Stimulated activated CD4-positive, alpha-beta T cell treated with anti-CD3 and anti-CD28 coated beads, Interleukin-12 subunit alpha, Interleukin-12 subunit beta, amount 100 ng/mL, for 48 hours (primary cell): ENCODE results near the gene VRK2.
"Not testable (repeated sequence)": the region's sequence is repeated elsewhere in the genome, so short reads cannot be mapped to it uniquely, and the experiment has no call there.

Experiments
- DNase-seq, 3 donors: peaks; one replicate each; pipeline ENCODE4 v3.0.0-alpha.2; 2020; ENCODE audit warnings: low read depth in 2 of 3, low spot score in 1 of 3

The VRK2 gene

GRCh38 chr2:58107803-58108710, 61.5 kb downstream of the VRK2 start:
- DNase-seq: no peak

DNA sequence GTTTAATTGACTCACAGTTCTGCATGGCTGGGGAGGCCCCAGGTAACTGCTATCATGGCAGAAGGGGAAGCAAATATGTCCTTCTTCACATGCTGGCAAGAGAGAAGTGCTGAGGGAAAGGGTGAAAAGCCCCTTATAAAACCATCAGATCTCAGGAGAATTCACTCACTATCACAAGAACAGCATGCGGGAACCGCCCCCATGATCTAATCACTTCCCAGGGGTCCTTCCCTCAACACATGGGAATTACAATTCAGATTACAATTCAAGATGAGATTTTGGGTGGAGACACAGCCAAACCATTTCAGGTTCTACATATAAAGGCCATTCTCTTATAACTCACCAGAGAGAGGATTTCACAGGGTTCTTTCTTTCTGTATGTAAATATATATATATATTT, 62.9 kb downstream of the VRK2 start:
- no peak for DNase-seq

GRCh38 chr2:58110765-58111164, 64.2 kb downstream of the VRK2 start:
- DNase-seq: no peak

DNA sequence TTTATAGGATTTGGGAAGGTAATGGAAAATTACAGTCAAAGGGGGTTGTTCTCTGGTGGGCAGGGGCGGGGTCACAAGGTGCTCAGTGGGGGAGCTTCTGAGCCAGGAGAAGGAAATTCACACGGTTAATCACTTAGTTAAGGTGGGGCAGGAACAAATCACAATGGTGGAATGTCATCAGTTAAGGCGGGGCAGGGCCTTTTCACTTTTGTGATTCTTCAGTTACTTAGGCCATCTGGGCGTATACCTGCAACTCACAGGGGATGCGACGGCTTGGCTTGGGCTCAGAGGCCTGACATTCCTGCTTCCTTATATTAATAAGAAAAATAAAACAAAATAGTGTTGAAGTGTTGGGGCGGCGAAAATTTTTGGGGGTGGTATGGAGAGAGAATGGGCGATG, 67.0 kb downstream of the VRK2 start:
- DNase-seq: not testable (repeated sequence)

DNA sequence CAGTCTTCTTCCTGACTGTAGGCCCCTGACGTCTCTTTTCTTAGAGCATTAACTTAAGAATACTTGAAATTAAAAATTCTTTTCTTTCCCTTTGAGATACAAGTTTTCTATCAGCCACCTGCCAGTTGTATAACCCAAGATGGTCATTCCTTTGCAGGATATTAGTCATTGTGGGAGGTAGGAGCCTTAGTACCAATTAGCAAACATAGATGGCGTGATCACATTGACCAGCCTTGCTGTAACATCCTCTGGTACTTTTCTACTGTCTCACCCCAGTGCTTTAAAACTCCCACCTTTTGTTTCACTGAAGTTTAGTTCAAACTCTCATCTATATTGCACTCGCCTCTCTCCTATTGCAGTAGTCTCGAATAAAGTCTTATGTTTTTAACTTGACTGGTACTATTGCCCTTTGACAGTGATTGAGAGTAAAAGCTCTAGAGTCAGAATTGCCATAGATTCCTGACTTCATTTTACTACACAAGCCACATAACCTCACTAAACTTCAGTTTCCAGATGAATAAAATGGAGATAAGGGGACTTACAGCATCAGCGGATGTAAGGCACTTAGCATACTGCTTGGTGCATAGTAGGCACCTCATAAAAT, 74.1 kb downstream of the VRK2 start:
- no peak for DNase-seq

DNA sequence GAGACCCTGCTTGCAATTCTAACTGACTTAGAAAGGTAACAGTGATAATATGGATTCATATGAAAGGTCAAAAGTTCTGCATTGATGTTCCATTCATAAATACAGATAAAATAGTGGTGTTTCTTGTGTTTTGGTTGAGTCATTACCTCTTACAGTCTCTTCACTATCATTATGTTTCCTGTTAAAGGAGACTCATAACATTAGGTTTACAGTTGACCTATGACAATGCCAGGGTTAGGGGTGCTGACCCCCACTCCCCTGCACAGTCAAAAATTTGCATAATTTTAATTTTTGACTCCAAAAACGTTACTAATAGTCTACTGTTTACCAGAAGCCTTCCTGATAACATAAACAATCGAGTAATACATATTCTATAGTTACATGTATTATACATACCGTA, 75.4 kb downstream of the VRK2 start:
- no peak for DNase-seq

DNA sequence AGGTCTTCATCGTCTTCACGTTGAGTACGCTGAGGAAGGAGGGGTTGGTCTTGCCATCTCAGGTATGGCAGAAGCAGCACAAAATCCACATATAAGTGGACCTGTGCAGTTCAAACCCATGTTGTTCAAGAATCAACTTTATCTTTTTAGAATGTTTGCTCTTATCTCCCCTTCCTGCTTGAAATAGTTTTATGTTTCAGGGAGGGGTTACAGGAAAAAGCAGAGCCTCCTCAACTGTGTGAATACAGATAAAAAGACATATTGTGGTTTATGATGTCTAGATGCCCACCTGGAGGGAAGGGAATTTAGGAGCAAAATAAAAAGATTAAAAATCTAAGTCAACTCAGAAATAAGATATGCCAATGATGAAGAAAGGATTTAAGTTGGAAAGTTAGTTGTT, 75.9 kb downstream of the VRK2 start:
- no peak for DNase-seq

- no peak for DNase-seq
These were observed 80.5 kb downstream of the VRK2 start for GRCh38 chr2:58127111-58127510.

GRCh38 chr2:58130238-58130637, 83.6 kb downstream of the VRK2 start:
- no peak for DNase-seq

DNA sequence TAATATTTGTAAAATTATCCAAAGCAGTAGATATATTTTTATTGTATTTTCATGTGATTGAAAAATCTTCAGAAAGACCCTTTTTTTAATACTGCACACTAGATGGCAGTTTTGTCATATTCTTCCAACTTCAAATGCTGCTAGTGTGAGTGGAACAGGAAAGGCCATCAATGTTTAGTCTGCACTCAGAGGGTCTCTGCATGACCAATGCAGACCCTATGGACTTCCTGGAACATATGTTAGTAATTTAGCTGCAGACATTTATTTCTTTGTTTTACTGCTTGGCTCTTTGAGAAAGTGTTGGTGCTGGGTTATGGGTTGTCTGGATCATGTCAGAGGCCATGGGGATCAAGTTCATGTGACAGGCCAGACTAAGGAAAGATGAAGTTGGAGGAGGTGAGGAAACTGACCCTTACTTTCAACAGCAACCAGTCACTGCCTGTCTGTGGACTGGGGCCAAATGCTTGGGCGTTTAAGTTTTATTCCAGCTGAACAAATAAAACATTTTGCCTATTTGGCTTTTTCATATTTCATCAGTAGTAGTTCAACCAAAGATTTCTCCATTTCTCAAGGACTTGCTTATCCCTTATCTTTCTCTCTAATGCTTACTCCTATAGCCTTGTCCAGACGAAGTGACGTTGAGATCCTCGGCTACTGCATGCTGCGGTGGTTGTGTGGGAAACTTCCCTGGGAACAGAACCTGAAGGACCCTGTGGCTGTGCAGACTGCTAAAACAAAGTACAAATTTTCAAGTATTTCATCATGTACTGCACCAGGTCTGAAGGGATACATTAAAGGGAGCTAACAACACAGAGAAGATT, 84.8 kb downstream of the VRK2 start:
- DNase-seq: no peak

- no peak for DNase-seq
These were observed 86.8 kb downstream of the VRK2 start for GRCh38 chr2:58133395-58133794.

DNA sequence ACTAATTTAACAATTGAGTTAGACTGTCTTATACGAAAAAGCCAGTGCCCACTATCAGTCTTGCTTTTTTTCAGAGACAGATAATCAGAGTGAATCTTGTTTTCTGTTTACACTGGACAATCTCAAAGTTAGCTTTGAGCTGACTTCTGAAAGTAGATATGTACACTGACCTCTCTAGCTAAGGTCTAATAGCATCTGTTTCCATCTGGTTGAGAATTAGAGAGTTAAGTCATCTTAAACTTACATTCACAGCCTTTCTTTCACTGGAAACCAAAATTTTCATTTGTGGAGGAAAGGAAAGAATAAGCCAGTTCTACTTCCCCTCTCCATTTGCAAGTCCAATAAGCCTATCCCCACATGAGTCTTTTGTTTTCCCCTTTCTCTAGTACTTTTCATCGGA, 89.3 kb downstream of the VRK2 start:
- no peak for DNase-seq

- DNase-seq: no peak
These were observed 90.6 kb downstream of the VRK2 start for GRCh38 chr2:58137221-58137620.

GRCh38 chr2:58137856-58138255, 91.2 kb downstream of the VRK2 start:
- no peak for DNase-seq

DNA sequence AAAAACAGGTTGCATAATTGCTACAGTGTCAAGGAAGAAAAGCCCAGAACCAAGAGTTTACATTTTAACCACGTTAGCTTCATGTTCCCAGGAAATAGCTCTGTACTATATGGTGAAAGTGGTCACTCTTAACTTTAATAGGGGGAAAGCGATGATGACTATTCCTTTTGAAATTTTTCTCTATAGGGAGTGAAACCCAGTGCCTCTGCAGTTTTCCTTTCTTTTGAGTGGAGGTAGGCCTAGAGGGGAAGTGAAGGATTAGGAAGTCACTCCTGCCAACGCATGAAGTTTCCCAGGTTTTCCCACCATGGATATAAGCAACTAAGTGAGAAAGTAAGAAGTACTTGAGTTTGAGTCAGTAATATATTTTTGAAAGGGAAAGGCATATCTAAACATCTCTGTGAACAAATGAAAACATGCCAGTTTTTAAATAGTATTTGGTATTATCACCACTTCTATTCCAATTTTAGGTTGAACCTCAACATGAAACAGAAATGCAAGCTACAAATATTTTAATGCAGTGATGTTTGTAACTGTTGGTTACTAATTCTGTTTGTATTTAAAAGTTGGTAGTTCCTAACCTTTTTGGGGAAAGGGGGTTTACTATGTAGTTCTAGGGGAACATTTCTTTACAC, 91.9 kb downstream of the VRK2 start:
- DNase-seq: no peak

DNA sequence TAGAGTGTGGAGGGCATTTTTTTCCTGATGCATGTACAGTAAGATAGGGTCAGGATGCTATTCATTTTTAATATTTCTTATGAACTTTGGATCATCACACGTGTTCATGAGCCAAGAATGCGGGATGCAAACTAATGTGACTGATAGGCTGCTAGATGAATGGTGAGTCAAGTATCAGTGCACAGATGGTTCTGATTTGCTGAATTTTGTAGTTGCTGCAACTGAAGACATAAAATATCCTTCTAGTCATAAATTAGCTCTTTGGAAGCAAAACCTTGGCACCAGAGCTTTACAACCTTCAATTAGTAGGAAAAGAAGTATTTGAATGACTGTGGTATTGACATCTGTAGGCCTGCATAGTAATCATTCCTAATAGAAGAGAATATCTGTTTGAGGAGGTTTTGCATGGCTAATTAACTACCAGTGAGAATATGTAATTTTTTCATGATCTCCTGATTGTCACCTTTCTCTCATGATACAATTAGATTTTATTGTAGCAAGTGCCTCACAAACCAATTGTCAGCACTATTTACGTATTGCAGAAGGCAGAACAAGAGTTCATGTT, 94.0 kb downstream of the VRK2 start:
- no peak for DNase-seq

DNA sequence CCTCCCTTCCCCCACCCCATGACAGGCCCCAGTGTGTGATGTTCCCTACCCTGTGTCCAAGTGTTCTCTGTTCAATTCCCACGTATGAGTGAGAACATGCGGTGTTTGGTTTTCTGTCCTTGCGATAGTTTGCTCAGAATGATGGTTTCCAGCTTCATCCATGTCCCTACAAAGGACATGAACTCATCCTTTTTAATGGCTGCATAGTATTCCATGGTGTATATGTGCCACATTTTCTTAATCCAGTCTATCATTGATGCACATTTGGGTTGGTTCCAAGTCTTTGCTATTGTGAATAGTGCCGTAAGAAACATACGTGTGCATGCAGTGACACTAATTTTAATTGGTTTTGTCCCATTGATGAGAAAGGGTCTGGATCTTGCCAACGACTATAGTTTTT, 99.2 kb downstream of the VRK2 start:
- DNase-seq: not testable (repeated sequence)

DNA sequence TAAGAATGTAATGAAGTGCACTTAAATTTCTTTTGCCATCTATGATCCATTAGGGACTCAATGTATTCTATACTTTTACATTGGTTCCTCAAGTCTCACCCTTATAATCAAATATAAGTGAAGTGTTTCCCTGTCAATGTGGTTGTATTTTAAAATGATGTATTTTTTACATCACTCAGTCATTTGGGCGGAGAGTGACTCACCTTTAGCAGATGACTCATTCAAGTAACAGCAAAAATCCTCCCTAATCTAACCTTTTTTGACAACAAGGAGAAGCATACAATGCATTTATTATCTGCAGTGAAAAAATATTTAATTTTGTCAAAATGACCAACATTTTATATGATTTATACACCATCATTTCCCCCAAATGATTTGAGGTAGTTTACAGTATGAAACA, 100.1 kb downstream of the VRK2 start:
- no peak for DNase-seq

- DNase-seq: no peak
These were observed 108.7 kb downstream of the VRK2 start for GRCh38 chr2:58155160-58155778.

DNA sequence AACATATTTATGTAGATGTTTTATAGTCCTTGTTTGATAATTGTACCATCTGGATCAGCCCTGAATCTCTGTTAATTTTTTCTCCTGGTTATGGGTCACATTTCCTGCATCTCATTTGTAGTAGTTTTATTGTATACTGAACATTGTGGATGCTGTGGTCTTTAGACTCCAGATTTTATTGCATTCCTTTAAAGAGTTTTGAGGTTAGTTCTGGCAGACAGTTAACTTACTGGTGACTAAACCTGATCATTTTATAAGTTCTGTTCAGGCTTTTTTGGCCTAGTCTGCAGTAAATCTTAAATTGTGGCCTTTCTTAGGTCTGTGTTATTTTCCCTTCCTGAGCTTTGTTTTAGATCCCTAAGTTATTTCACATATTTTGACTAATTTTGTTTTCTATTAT, 110.2 kb downstream of the VRK2 start:
- DNase-seq: no peak

DNA sequence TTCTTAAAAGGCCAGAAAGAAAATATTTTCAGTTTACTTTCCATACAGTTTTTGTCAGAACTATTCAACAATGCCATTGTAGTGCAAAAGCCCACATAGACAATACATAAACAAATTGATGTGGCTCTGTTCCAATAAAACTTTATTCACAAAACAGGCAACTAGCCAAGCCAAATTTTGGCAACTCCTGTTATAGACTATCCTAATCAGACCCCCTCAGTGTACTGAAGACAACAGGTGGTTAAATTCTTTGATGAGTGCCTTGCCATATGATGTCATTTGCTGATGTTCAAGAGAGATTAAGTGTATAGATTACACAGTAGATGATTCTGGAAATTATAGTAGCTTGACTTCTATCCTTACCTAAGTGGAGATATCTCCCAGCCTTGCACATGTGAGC, 111.1 kb downstream of the VRK2 start:
- DNase-seq: no peak
